HepG2 (cell line): ENCODE results near the gene COMT. TPM values are rescaled to one million over a fixed set of nuclear protein-coding genes. Genes with fewer than 3 reads are reported as not detected.

ENCODE experiments used
- AGO1 ChIP-seq: fragments of 200-400 bp; formaldehyde crosslinking; IDR thresholded peaks from 2 replicates; pipeline ENCODE4 v1.6.1; 2017; ENCODE audit warnings: mild to moderate bottlenecking, low read depth, low read length, moderate library complexity; ENCODE audit not compliant: poor library complexity, severe bottlenecking
- ASH2L ChIP-seq: fragments of 300-600, 200-600 bp; sonication (generic); IDR thresholded peaks from 2 replicates; pipeline ENCODE4 v1.7.0; 2017; ENCODE audit warnings: low read depth, mild to moderate bottlenecking, moderate library complexity, mixed read lengths, low read length; ENCODE audit not compliant: insufficient read length
- ATF7 ChIP-seq, 2 experiments: fragments of 450-650 bp in 1 of 2; sonication (generic) in 1 of 2; formaldehyde crosslinking in 1 of 2; IDR thresholded peaks; 2 replicates each; pipeline versions ENCODE4 v1.4.0 to v1.6.1; 2016 to 2020; ENCODE audit warnings: antibody characterized with exemption in 1 of 2, mild to moderate bottlenecking in 1 of 2, missing genetic modification reagents in 1 of 2
- CENPT ChIP-seq: sonication (generic); formaldehyde crosslinking; IDR thresholded peaks from 2 replicates; pipeline ENCODE4 v1.8.0; 2022; ENCODE audit warnings: low read depth, mild to moderate bottlenecking, moderate library complexity, missing genetic modification reagents
- FOXP4 ChIP-seq: sonication (generic); formaldehyde crosslinking; IDR thresholded peaks from 2 replicates; pipeline ENCODE4 v1.4.0; 2020; ENCODE audit warnings: missing genetic modification reagents
- KLF13 ChIP-seq: sonication (generic); formaldehyde crosslinking; IDR thresholded peaks from 2 replicates; pipeline ENCODE4 v1.4.0; 2020; ENCODE audit warnings: mild to moderate bottlenecking, missing genetic modification reagents
- MAFK ChIP-seq, 2 experiments: IDR thresholded peaks in 1 of 2; conservative IDR thresholded peaks in 1 of 2; 2 replicates each; pipeline ENCODE4 v1.6.1; 2011; ENCODE audit warnings: improper control_type of control experiment in 2 of 2, low read length in 2 of 2
- MBNL3 ChIP-seq: fragments of 250-450 bp; sonication (Bioruptor Pico); conservative IDR thresholded peaks from 2 replicates; pipeline ENCODE4 v1.8.0; 2022; ENCODE audit warnings: mild to moderate bottlenecking, inconsistent platforms
- PAX8 ChIP-seq: sonication (generic); formaldehyde crosslinking; IDR thresholded peaks from 2 replicates; pipeline ENCODE4 v1.8.0; 2022; ENCODE audit warnings: mild to moderate bottlenecking, missing genetic modification reagents, borderline replicate concordance
- POLR2G ChIP-seq: fragments of 200-400 bp; formaldehyde crosslinking; IDR thresholded peaks from 2 replicates; pipeline ENCODE4 v1.6.1; 2018; ENCODE audit warnings: mild to moderate bottlenecking, low read depth, low read length, moderate library complexity
- TBP ChIP-seq: sonication (generic); formaldehyde crosslinking; IDR thresholded peaks from 2 replicates; pipeline ENCODE4 v1.5.0; 2020; ENCODE audit warnings: missing genetic modification reagents
- ZBTB7A ChIP-seq: sonication (generic); formaldehyde crosslinking; IDR thresholded peaks from 2 replicates; pipeline ENCODE4 v1.8.0; 2022; ENCODE audit warnings: mild to moderate bottlenecking, missing genetic modification reagents
- ZBTB7B ChIP-seq: sonication (generic); formaldehyde crosslinking; IDR thresholded peaks from 2 replicates; pipeline ENCODE4 v1.4.0; 2020; ENCODE audit warnings: missing genetic modification reagents
- ZFX ChIP-seq: sonication (generic); formaldehyde crosslinking; IDR thresholded peaks from 2 replicates; pipeline ENCODE4 v1.4.0; 2020; ENCODE audit warnings: mild to moderate bottlenecking, low read depth, missing genetic modification reagents, moderate library complexity
- ZKSCAN5 ChIP-seq: sonication (generic); formaldehyde crosslinking; IDR thresholded peaks from 2 replicates; pipeline ENCODE4 v1.5.1; 2020; ENCODE audit warnings: mild to moderate bottlenecking, missing genetic modification reagents
- ZNF10 ChIP-seq: sonication (generic); formaldehyde crosslinking; IDR thresholded peaks from 2 replicates; pipeline ENCODE4 v1.4.0; 2020; ENCODE audit warnings: mild to moderate bottlenecking, low read depth, missing genetic modification reagents, borderline replicate concordance
- ZNF138 ChIP-seq: sonication (generic); formaldehyde crosslinking; IDR thresholded peaks from 2 replicates; pipeline ENCODE4 v1.5.0; 2020; ENCODE audit warnings: mild to moderate bottlenecking, low read depth, missing genetic modification reagents
- ZNF326 ChIP-seq: sonication (generic); formaldehyde crosslinking; IDR thresholded peaks from 2 replicates; pipeline ENCODE4 v1.4.0; 2020; ENCODE audit warnings: missing genetic modification reagents, borderline replicate concordance
- ZNF382 ChIP-seq: sonication (generic); formaldehyde crosslinking; IDR thresholded peaks from 2 replicates; pipeline ENCODE4 v1.5.0; 2020; ENCODE audit warnings: missing genetic modification reagents, mild to moderate bottlenecking, borderline replicate concordance
- ZNF441 ChIP-seq: sonication (generic); formaldehyde crosslinking; IDR thresholded peaks from 2 replicates; pipeline ENCODE4 v1.7.0; 2021; ENCODE audit warnings: missing genetic modification reagents, borderline replicate concordance
- ZNF609 ChIP-seq: sonication (generic); formaldehyde crosslinking; IDR thresholded peaks from 2 replicates; pipeline ENCODE4 v1.4.0; 2020; ENCODE audit warnings: mild to moderate bottlenecking, missing genetic modification reagents, borderline replicate concordance
- ZNF780A ChIP-seq: sonication (generic); formaldehyde crosslinking; IDR thresholded peaks from 2 replicates; pipeline ENCODE4 v1.8.0; 2022; ENCODE audit warnings: mild to moderate bottlenecking, missing genetic modification reagents, moderate library complexity
- polyA plus RNA-seq, 8 experiments: library from polyadenylated mRNA; depleted of rRNA in 3 of 8; stranded (reverse) in 7 of 8; unstranded in 1 of 8; fragments of >200 nt; fragmentation: Illumina TruSeq in 4 of 8; extraction: Trizol in 4 of 8; gene quantifications; 2 replicates each; pipeline versions ENCODE4 v1.2.1 to v1.2.3, GENCODE V29; 2011 to 2016; ENCODE audit warnings: low read depth in 4 of 8, missing spikeins in 1 of 8, mixed read lengths in 1 of 8; ENCODE audit not compliant: insufficient read depth in 1 of 8
- total RNA-seq, 5 experiments: library from RNA; depleted of rRNA; stranded (reverse); fragments of >200 nt; fragmentation: Illumina TruSeq; extraction: Trizol; gene quantifications; 2 replicates each; pipeline ENCODE4 v1.2.3, GENCODE V29; 2016; ENCODE audit warnings: low read depth in 1 of 5

COMT gene
- total and polyA plus RNA-seq, 2 of the 13 experiments (the other 11 are each of a cell fraction or from before 2014, with no cell fraction given) = 156 to 162 TPM

- TF ChIP-seq FOXP4 (CRISPR knock-in tag) = no peak
- TF ChIP-seq ZNF441 (CRISPR knock-in tag) = peak; percentile 98
- TF ChIP-seq CENPT (CRISPR knock-in tag) = peak; percentile 50; the same call in 1 of the 2 replicates
- TF ChIP-seq ZNF780A (CRISPR knock-in tag) = no peak
- TF ChIP-seq AGO1 = peak; percentile 36
- TF ChIP-seq ZNF138 (CRISPR knock-in tag) = 0 out of 2 replicates have a peak, but pooled peaks have one; percentile 40
- no peak for TF ChIP-seq MBNL3 (CRISPR knock-in tag)
- TF ChIP-seq PAX8 (CRISPR knock-in tag) = no peak
- no peak for TF ChIP-seq ZNF326 (CRISPR knock-in tag)
- TF ChIP-seq ZKSCAN5 (CRISPR knock-in tag) = no peak
- TF ChIP-seq POLR2G = peak; percentile 45; the same call in 1 of the 2 replicates
- no peak for TF ChIP-seq ATF7 (IDR thresholded peaks at IDR 0.05)
- TF ChIP-seq ATF7 (CRISPR knock-in tag; IDR thresholded peaks at IDR 0.05) = no peak
- no peak for TF ChIP-seq ZNF609 (CRISPR knock-in tag)
- TF ChIP-seq KLF13 (CRISPR knock-in tag) = no peak
- no peak for TF ChIP-seq TBP (CRISPR knock-in tag)
- peak; percentile 65 for TF ChIP-seq ZFX (CRISPR knock-in tag)
- peak; percentile 11 for TF ChIP-seq ASH2L
- no peak for TF ChIP-seq ZNF382 (CRISPR knock-in tag)
- TF ChIP-seq ZBTB7A = no peak
- TF ChIP-seq MAFK (conservative IDR thresholded peaks at IDR 0.05 in 1 of 2, IDR thresholded peaks at IDR 0.05 in 1 of 2; ENCODE audit: low read length in 2 of 2) = no peak
- TF ChIP-seq ZNF10 = no peak
- no peak for TF ChIP-seq ZBTB7B (CRISPR knock-in tag)
Measured at GRCh38 chr22:19986410-19987341, 45.1 kb downstream of the COMT start (continued).
